PC-9 (cell line): Measurements from ENCODE around the gene NCBP2L.

Experiments
- EZH2 ChIP-seq: fragments of 200-600 bp; sonication (generic); IDR thresholded peaks from 2 replicates; pipeline ENCODE4 v1.8.0; 2017; ENCODE audit warnings: antibody characterized with exemption, low read depth
- TF ChIP-seq, protein P1 (sequence below): fragments of 200-600 bp; sonication (generic); conservative IDR thresholded peaks from 2 replicates; pipeline ENCODE4 v1.6.1; 2017; ENCODE audit warnings: mixed run types, antibody characterized with exemption, mild to moderate bottlenecking, moderate library complexity

DNA sequence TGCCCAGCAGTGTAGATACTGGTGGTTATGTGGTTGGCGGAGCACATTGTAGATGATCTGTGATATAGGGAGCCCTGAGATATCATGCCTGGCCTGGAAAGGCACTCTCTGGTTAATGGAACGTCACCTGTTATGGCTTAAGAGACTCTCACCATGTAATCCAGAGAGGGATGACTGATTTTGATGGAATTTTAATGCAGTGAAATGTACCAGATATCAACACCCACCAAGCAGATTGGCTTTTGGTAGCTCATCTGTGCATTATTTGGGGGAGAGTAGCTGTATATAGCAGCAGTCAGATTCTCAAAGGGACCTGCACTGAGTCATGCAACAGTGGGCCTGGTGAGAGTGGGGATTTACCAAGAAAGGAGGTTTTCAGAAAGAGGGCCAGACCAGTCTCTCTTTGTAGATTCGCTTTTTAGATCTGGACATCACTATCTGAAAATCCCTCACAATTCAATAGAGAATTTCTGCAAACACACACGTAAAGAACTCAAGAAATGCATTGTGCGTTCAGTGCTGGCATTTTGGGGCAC, 19.2 kb upstream of the NCBP2L start:
- TF ChIP-seq, protein P1, sequence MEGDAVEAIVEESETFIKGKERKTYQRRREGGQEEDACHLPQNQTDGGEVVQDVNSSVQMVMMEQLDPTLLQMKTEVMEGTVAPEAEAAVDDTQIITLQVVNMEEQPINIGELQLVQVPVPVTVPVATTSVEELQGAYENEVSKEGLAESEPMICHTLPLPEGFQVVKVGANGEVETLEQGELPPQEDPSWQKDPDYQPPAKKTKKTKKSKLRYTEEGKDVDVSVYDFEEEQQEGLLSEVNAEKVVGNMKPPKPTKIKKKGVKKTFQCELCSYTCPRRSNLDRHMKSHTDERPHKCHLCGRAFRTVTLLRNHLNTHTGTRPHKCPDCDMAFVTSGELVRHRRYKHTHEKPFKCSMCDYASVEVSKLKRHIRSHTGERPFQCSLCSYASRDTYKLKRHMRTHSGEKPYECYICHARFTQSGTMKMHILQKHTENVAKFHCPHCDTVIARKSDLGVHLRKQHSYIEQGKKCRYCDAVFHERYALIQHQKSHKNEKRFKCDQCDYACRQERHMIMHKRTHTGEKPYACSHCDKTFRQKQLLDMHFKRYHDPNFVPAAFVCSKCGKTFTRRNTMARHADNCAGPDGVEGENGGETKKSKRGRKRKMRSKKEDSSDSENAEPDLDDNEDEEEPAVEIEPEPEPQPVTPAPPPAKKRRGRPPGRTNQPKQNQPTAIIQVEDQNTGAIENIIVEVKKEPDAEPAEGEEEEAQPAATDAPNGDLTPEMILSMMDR = no peak
- no peak for TF ChIP-seq EZH2
